Measurements from ENCODE around the gene RABGAP1L.

RABGAP1L gene

GRCh38 chr1:174761901-174762585 lies 602.7 kb downstream of the RABGAP1L start:
- no peak overlapping the region for H3K9ac ChIP-seq (ENCODE audit: insufficient read length, low read depth)
- H3K36me3 ChIP-seq (ENCODE audit: insufficient read depth, insufficient read length, low read length): no peaks in the 10 kb centered on the region
- no peaks in the 10 kb centered on the region for H3K27me3 ChIP-seq (ENCODE audit: insufficient read depth, insufficient read length)
- H3K9me3 ChIP-seq (ENCODE audit: insufficient read depth, low read length): no peaks in the 10 kb centered on the region
- TF ChIP-seq YY1 (IDR thresholded peaks at IDR 0.05; ENCODE audit: insufficient read depth, insufficient read length) (no peak), SUZ12 (IDR thresholded peaks at IDR 0.05; ENCODE audit: extremely low read depth, insufficient read depth, insufficient read length) (no peak), ZNF274 (IDR thresholded peaks at IDR 0.05; ENCODE audit: low read depth, low read length) (no peak)
- DNase-seq (ENCODE audit: low read depth, low spot score): no peak
- no peak overlapping the region for H3K4me3 ChIP-seq (ENCODE audit: insufficient read length, low read depth)
- H3K4me1 ChIP-seq (ENCODE audit: insufficient read depth, insufficient read length): no peaks in the 10 kb centered on the region

GRCh38 chr1:174764191-174764590 lies 604.9 kb downstream of the RABGAP1L start:
- DNase-seq (ENCODE audit: low read depth, low spot score): no peak
- H3K9ac ChIP-seq (ENCODE audit: insufficient read length, low read depth): no peak overlapping the region

GRCh38 chr1:174766727-174767126 lies 607.4 kb downstream of the RABGAP1L start:
- Histone ChIP-seq H3K4me1 (ENCODE audit: insufficient read depth, insufficient read length) (no peaks in the 10 kb centered on the region), H3K27me3 (ENCODE audit: insufficient read depth, insufficient read length) (no peaks in the 10 kb centered on the region), H3K4me3 (ENCODE audit: insufficient read length, low read depth) (no peak overlapping the region), H3K36me3 (ENCODE audit: insufficient read depth, insufficient read length, low read length) (no peaks in the 10 kb centered on the region), H3K9me3 (ENCODE audit: insufficient read depth, low read length) (no peaks in the 10 kb centered on the region), H3K9ac (ENCODE audit: insufficient read length, low read depth) (no peak overlapping the region)
- no peak for DNase-seq (ENCODE audit: low read depth, low spot score)
- TF ChIP-seq SUZ12 (IDR thresholded peaks at IDR 0.05; ENCODE audit: extremely low read depth, insufficient read depth, insufficient read length) (no peak), ZNF274 (IDR thresholded peaks at IDR 0.05; ENCODE audit: low read depth, low read length) (no peak), YY1 (IDR thresholded peaks at IDR 0.05; ENCODE audit: insufficient read depth, insufficient read length) (no peak)

More at GRCh38 chr1:174764191-174764590, 604.9 kb downstream of the RABGAP1L start:
- Histone ChIP-seq H3K4me3 (ENCODE audit: insufficient read length, low read depth) (no peak overlapping the region), H3K27me3 (ENCODE audit: insufficient read depth, insufficient read length) (no peaks in the 10 kb centered on the region), H3K36me3 (ENCODE audit: insufficient read depth, insufficient read length, low read length) (no peaks in the 10 kb centered on the region), H3K9me3 (ENCODE audit: insufficient read depth, low read length) (no peaks in the 10 kb centered on the region), H3K4me1 (ENCODE audit: insufficient read depth, insufficient read length) (no peaks in the 10 kb centered on the region)
- TF ChIP-seq YY1 (IDR thresholded peaks at IDR 0.05; ENCODE audit: insufficient read depth, insufficient read length) (no peak), SUZ12 (IDR thresholded peaks at IDR 0.05; ENCODE audit: extremely low read depth, insufficient read depth, insufficient read length) (no peak), ZNF274 (IDR thresholded peaks at IDR 0.05; ENCODE audit: low read depth, low read length) (no peak)

- H3K4me1 ChIP-seq (ENCODE audit: insufficient read depth, insufficient read length): no peaks in the 10 kb centered on the region
- H3K36me3 ChIP-seq (ENCODE audit: insufficient read depth, insufficient read length, low read length): no peaks in the 10 kb centered on the region
- no peak overlapping the region for H3K4me3 ChIP-seq (ENCODE audit: insufficient read length, low read depth)
- H3K27me3 ChIP-seq (ENCODE audit: insufficient read depth, insufficient read length): no peaks in the 10 kb centered on the region
- no peak for DNase-seq (ENCODE audit: low read depth, low spot score)
- H3K9me3 ChIP-seq (ENCODE audit: insufficient read depth, low read length): no peaks in the 10 kb centered on the region
- no peak for TF ChIP-seq YY1 (IDR thresholded peaks at IDR 0.05; ENCODE audit: insufficient read depth, insufficient read length)
- no peak for TF ChIP-seq SUZ12 (IDR thresholded peaks at IDR 0.05; ENCODE audit: extremely low read depth, insufficient read depth, insufficient read length)
- TF ChIP-seq ZNF274 (IDR thresholded peaks at IDR 0.05; ENCODE audit: low read depth, low read length): no peak
- no peak overlapping the region for H3K9ac ChIP-seq (ENCODE audit: insufficient read length, low read depth)
These were observed 609.2 kb downstream of the RABGAP1L start for GRCh38 chr1:174768516-174768915.

- no peaks in the 10 kb centered on the region for H3K4me1 ChIP-seq (ENCODE audit: insufficient read depth, insufficient read length)
- H3K9ac ChIP-seq (ENCODE audit: insufficient read length, low read depth): no peak overlapping the region
- DNase-seq (ENCODE audit: low read depth, low spot score): no peak
- H3K4me3 ChIP-seq (ENCODE audit: insufficient read length, low read depth): no peak overlapping the region
- no peaks in the 10 kb centered on the region for H3K36me3 ChIP-seq (ENCODE audit: insufficient read depth, insufficient read length, low read length)
- H3K27me3 ChIP-seq (ENCODE audit: insufficient read depth, insufficient read length): no peaks in the 10 kb centered on the region
- no peak for TF ChIP-seq SUZ12 (IDR thresholded peaks at IDR 0.05; ENCODE audit: extremely low read depth, insufficient read depth, insufficient read length)
- TF ChIP-seq YY1 (IDR thresholded peaks at IDR 0.05; ENCODE audit: insufficient read depth, insufficient read length): no peak
- no peak for TF ChIP-seq ZNF274 (IDR thresholded peaks at IDR 0.05; ENCODE audit: low read depth, low read length)
- H3K9me3 ChIP-seq (ENCODE audit: insufficient read depth, low read length): no peaks in the 10 kb centered on the region
These were observed 609.6 kb downstream of the RABGAP1L start for GRCh38 chr1:174768949-174769348.

- no peaks in the 10 kb centered on the region for H3K9me3 ChIP-seq (ENCODE audit: insufficient read depth, low read length)
- no peak overlapping the region for H3K9ac ChIP-seq (ENCODE audit: insufficient read length, low read depth)
- H3K27me3 ChIP-seq (ENCODE audit: insufficient read depth, insufficient read length): no peaks in the 10 kb centered on the region
- DNase-seq (ENCODE audit: low read depth, low spot score): peak; percentile 42
- no peak overlapping the region for H3K4me3 ChIP-seq (ENCODE audit: insufficient read length, low read depth)
- H3K4me1 ChIP-seq (ENCODE audit: insufficient read depth, insufficient read length): no peaks in the 10 kb centered on the region
- no peaks in the 10 kb centered on the region for H3K36me3 ChIP-seq (ENCODE audit: insufficient read depth, insufficient read length, low read length)
- TF ChIP-seq ZNF274 (IDR thresholded peaks at IDR 0.05; ENCODE audit: low read depth, low read length) (no peak), YY1 (IDR thresholded peaks at IDR 0.05; ENCODE audit: insufficient read depth, insufficient read length) (no peak), SUZ12 (IDR thresholded peaks at IDR 0.05; ENCODE audit: extremely low read depth, insufficient read depth, insufficient read length) (no peak)
These were observed 610.7 kb downstream of the RABGAP1L start for GRCh38 chr1:174769961-174770549.

- H3K9ac ChIP-seq (ENCODE audit: insufficient read length, low read depth): no peak overlapping the region
- H3K4me1 ChIP-seq (ENCODE audit: insufficient read depth, insufficient read length): no peaks in the 10 kb centered on the region
- no peaks in the 10 kb centered on the region for H3K27me3 ChIP-seq (ENCODE audit: insufficient read depth, insufficient read length)
- H3K36me3 ChIP-seq (ENCODE audit: insufficient read depth, insufficient read length, low read length): no peaks in the 10 kb centered on the region
- no peaks in the 10 kb centered on the region for H3K9me3 ChIP-seq (ENCODE audit: insufficient read depth, low read length)
- no peak for TF ChIP-seq SUZ12 (IDR thresholded peaks at IDR 0.05; ENCODE audit: extremely low read depth, insufficient read depth, insufficient read length)
- TF ChIP-seq ZNF274 (IDR thresholded peaks at IDR 0.05; ENCODE audit: low read depth, low read length): no peak
- TF ChIP-seq YY1 (IDR thresholded peaks at IDR 0.05; ENCODE audit: insufficient read depth, insufficient read length): no peak
- DNase-seq (ENCODE audit: low read depth, low spot score): no peak
- no peak overlapping the region for H3K4me3 ChIP-seq (ENCODE audit: insufficient read length, low read depth)
These were observed 616.3 kb downstream of the RABGAP1L start for GRCh38 chr1:174775621-174776020.

Measured in NT2/D1 (cell line).